Smooth muscle cell (in vitro differentiated cells): ENCODE results near the gene PRPF8. TPM values are rescaled to one million over a fixed set of nuclear protein-coding genes. Genes with fewer than 3 reads are reported as not detected.
"Not testable (repeated sequence)": the region's sequence is repeated elsewhere in the genome, so short reads cannot be mapped to it uniquely, and the experiment has no call there.

Source experiments
- DNase-seq: peaks from one replicate; lab custom pipeline; 2025; ENCODE audit not compliant: unreplicated experiment; lab: John Stamatoyannopoulos, UW
- H2AFZ ChIP-seq: fragments of 200-600 bp; sonication (generic); 2 replicates; pipeline ENCODE4 v1.6.0; 2016; ENCODE audit warnings: antibody characterized with exemption, low read depth, mild to moderate bottlenecking
- H3F3A ChIP-seq: fragments of 200-600 bp; sonication (generic); 2 replicates; pipeline ENCODE4 v1.6.0; 2017; ENCODE audit warnings: antibody characterized with exemption, low read depth
- H3K27ac ChIP-seq: fragments of 200-600 bp; sonication (generic); 2 replicates; pipeline ENCODE4 v1.5.1; 2016; ENCODE audit warnings: low read depth, mild to moderate bottlenecking
- H3K27me3 ChIP-seq: fragments of 200-600 bp; sonication (generic); 2 replicates; pipeline ENCODE4 v1.6.1; 2016; ENCODE audit warnings: low read depth, mild to moderate bottlenecking
- H3K36me3 ChIP-seq: fragments of 200-600 bp; sonication (generic); 2 replicates; pipeline ENCODE4 v1.5.1; 2016; ENCODE audit warnings: low read depth
- H3K4me1 ChIP-seq: fragments of 200-600 bp; sonication (generic); 2 replicates; pipeline ENCODE4 v1.5.1; 2016; ENCODE audit warnings: low read depth
- H3K4me2 ChIP-seq: fragments of 200-600 bp; sonication (generic); 2 replicates; pipeline ENCODE4 v1.6.0; 2016; ENCODE audit warnings: mild to moderate bottlenecking
- H3K4me3 ChIP-seq: fragments of 200-600 bp; sonication (generic); 2 replicates; pipeline ENCODE4 v1.5.1; 2016; ENCODE audit warnings: mild to moderate bottlenecking
- H3K79me2 ChIP-seq: fragments of 200-600 bp; sonication (generic); 2 replicates; pipeline ENCODE4 v1.6.0; 2016; ENCODE audit warnings: low read depth, mild to moderate bottlenecking
- H3K9ac ChIP-seq: fragments of 200-600 bp; sonication (generic); 2 replicates; pipeline ENCODE4 v1.6.0; 2016; ENCODE audit warnings: low read depth
- H3K9me3 ChIP-seq: fragments of 200-600 bp; sonication (generic); replicated peaks from 2 replicates; pipeline ENCODE4 v1.5.1; 2016; ENCODE audit warnings: low read depth
- H4K20me1 ChIP-seq: fragments of 200-600 bp; sonication (generic); 2 replicates; pipeline ENCODE4 v1.6.0; 2016; ENCODE audit warnings: low read depth
- WGBS: methylation state at CpG from one replicate; pipeline ENCODE4 v1.1.7; 2016; ENCODE audit warnings: low lambda C conversion rate; 5-methylcytosine and 5-hydroxymethylcytosine counted together
- polyA plus RNA-seq: library from polyadenylated mRNA; unstranded; fragments of >200 nt; fragmentation: Nextera tagmentation; extraction: Ambion mirVana; gene quantifications from 2 replicates; pipeline ENCODE4 v1.2.1, GENCODE V29; 2016
- total RNA-seq: library from RNA; depleted of rRNA; stranded (reverse); fragments of >200 nt; gene quantifications from 2 replicates; pipeline ENCODE4 v1.2.3, GENCODE V29; 2014
- TF ChIP-seq, protein P1 (sequence below): fragments of 200-600 bp; sonication (generic); IDR thresholded peaks from 2 replicates; pipeline ENCODE4 v1.5.1; 2017; ENCODE audit warnings: borderline replicate concordance, mild to moderate bottlenecking, antibody characterized with exemption; ENCODE audit not compliant: insufficient read depth, poor library complexity, severe bottlenecking

The PRPF8 gene
- total and polyA plus RNA-seq, 2 experiments from 2014 or later: 99.7 to 129 TPM

DNA sequence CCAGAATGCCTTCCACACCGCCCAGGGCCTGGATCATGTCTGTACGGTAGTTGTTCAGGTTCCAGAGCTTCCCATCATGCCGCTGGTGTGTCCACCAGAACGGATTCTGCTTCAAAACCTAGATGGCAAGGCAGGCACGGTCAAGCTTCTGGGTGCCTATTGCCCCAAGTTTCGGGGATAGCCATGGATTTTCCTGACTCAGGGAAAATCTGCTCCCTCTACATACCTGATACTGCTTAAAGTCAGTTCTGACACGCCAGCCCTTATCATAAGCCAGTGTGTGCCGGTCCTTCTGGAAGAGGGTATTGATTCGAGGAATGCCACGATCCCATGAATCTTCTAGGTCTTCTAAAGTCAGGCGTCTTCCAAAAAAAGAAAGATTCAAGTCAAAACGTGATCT lies 23.6 kb downstream of the PRPF8 start:
- Histone ChIP-seq H2AFZ (no peak overlapping the region), H3K4me3 (no peak overlapping the region), H3K79me2 (no peaks in the 10 kb centered on the region), H3K9me3 (no peaks in the 10 kb centered on the region), H3K36me3 (peaks cover 49% of the 10 kb centered on the region), H3F3A (peaks cover 15% of the 10 kb centered on the region), H3K27me3 (no peaks in the 10 kb centered on the region), H3K27ac (no peak overlapping the region), H3K4me2 (no peak overlapping the region), H4K20me1 (peaks cover 54% of the 10 kb centered on the region), H3K4me1 (no peaks in the 10 kb centered on the region), H3K9ac (no peak overlapping the region)
- TF ChIP-seq, protein P1, sequence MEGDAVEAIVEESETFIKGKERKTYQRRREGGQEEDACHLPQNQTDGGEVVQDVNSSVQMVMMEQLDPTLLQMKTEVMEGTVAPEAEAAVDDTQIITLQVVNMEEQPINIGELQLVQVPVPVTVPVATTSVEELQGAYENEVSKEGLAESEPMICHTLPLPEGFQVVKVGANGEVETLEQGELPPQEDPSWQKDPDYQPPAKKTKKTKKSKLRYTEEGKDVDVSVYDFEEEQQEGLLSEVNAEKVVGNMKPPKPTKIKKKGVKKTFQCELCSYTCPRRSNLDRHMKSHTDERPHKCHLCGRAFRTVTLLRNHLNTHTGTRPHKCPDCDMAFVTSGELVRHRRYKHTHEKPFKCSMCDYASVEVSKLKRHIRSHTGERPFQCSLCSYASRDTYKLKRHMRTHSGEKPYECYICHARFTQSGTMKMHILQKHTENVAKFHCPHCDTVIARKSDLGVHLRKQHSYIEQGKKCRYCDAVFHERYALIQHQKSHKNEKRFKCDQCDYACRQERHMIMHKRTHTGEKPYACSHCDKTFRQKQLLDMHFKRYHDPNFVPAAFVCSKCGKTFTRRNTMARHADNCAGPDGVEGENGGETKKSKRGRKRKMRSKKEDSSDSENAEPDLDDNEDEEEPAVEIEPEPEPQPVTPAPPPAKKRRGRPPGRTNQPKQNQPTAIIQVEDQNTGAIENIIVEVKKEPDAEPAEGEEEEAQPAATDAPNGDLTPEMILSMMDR: no peak
- WGBS: over 99% methylated on average over 12 of the region's 12 CpGs
- no peak for DNase-seq

DNA sequence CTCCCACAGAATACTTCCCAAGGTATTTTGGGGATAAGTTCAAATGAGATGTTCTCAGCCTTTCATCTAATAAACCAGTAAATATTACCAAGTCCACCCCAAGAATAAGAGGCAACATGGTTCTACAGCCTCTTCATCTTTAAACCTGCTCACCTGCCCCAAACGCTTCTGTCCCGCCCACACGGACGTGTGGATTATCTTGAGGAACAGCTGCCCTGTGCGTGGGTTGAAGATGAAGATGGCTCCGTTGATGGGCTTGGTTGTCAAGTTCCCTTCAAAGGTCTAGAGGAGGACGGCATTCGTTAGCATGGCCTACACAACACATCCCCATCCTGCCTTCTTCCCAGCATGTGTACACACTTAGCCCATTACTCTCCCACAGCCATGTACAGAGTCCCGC lies 26.6 kb downstream of the PRPF8 start:
- no peak overlapping the region for H2AFZ ChIP-seq
- no peak overlapping the region for H3K9ac ChIP-seq
- H3F3A ChIP-seq: peaks cover 22% of the 10 kb centered on the region
- peaks cover 32% of the 10 kb centered on the region for H4K20me1 ChIP-seq
- no peak overlapping the region for H3K27ac ChIP-seq
- no peaks in the 10 kb centered on the region for H3K9me3 ChIP-seq
- no peak overlapping the region for H3K4me3 ChIP-seq
- no peaks in the 10 kb centered on the region for H3K27me3 ChIP-seq
- no peaks in the 10 kb centered on the region for H3K4me1 ChIP-seq
- TF ChIP-seq, protein P1: no peak
- DNase-seq: no peak
- H3K4me2 ChIP-seq: no peak overlapping the region
- H3K79me2 ChIP-seq: no peaks in the 10 kb centered on the region
- WGBS: 97% methylated on average over 9 of the region's 9 CpGs
- H3K36me3 ChIP-seq: peaks cover 62% of the 10 kb centered on the region

DNA sequence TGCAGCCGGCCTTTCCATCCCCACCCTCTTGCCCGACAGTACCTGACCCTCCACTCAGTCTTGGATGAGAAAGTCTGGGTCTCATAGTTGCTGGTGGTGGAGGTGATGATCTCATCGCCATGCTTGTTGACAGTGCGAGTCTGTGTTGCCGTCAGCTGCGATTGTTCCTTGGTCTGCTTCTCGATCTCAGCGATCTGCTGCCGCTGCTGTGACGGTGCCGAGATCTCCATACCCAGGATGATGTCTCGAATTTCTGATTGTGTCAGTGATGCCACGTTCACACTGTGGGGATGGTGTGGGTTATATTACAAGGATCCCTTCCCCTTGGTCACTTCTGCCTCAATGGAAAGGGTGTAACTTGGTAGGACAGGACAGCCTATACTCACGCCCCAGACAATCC lies 30.9 kb downstream of the PRPF8 start:
- peaks cover 53% of the 10 kb centered on the region for H3F3A ChIP-seq
- DNase-seq: no peak
- TF ChIP-seq, protein P1: no peak
- H3K36me3 ChIP-seq: peaks cover 43% of the 10 kb centered on the region
- H4K20me1 ChIP-seq: peaks cover 35% of the 10 kb centered on the region
- H2AFZ ChIP-seq: no peak overlapping the region
- H3K79me2 ChIP-seq: no peaks in the 10 kb centered on the region
- H3K9me3 ChIP-seq: no peaks in the 10 kb centered on the region
- H3K4me3 ChIP-seq: no peak overlapping the region
- no peak overlapping the region for H3K4me2 ChIP-seq
- no peak overlapping the region for H3K27ac ChIP-seq
- 96% methylated on average over 14 of the region's 14 CpGs for WGBS
- no peak overlapping the region for H3K9ac ChIP-seq
- no peaks in the 10 kb centered on the region for H3K27me3 ChIP-seq
- peaks cover 5% of the 10 kb centered on the region for H3K4me1 ChIP-seq

DNA sequence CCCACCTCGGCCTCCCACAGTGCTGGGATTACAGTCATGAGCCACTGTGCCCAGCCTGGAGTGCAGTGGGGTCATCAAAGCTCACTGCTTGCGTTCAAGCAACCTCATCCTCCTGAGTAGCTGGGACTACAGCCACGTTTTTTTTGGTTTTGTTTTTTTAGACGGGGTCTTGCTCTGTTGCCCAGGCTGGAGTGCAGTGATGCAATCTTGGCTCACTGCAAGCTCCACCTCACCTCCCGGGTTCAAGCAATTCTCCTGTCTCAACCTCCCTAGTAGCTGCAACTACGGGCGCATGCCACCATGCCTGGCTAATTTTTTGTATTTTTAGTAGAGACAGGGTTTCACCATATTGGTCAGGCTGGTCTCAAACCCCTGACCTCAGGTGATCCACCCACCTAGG lies 31.9 kb downstream of the PRPF8 start:
- H3K4me2 ChIP-seq, H3K4me1 ChIP-seq: not testable (repeated sequence)
- 97% methylated on average over 7 of the region's 7 CpGs for WGBS

More for the DNA sequence above, 31.9 kb downstream of the PRPF8 start:
- not testable (repeated sequence) for DNase-seq, H3K9me3 ChIP-seq, H3K27me3 ChIP-seq, H3K27ac ChIP-seq, H2AFZ ChIP-seq, H3K9ac ChIP-seq, H3K79me2 ChIP-seq, H3K4me3 ChIP-seq
- Histone ChIP-seq H3K36me3 (peaks cover 34% of the 10 kb centered on the region), H3F3A (peaks cover 57% of the 10 kb centered on the region), H4K20me1 (peaks cover 30% of the 10 kb centered on the region)
